GM21619 (cell line): ENCODE results near the gene USPL1.
A peak's percentile ranks its signal among the peaks of the same experiment; 100 is the strongest.

Experiments
- ATAC-seq: cut with Tn5 transposase; IDR thresholded peaks from one replicate; pipeline ENCODE4 v1.9.1; 2021; ENCODE audit not compliant: unreplicated experiment

Gene USPL1

DNA sequence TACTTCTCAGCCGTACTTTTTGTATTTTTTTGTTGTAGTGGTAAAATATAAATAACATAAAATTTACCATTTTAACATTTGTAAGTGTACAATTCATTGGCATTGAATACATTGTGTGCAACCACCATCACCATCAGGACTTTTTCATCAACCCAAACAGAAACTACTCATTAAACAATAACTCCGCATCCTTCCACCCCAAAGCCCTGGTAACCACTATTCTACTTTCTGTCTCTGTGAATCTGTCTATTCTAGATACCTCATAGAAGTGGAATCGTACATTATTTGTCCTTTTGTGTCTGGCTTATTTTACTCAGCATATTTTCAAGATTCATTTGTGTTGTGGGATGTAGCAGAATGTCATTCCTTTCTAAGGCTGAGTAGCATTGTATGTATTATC is 38.5 kb downstream of the USPL1 start:
- no peak for ATAC-seq

DNA sequence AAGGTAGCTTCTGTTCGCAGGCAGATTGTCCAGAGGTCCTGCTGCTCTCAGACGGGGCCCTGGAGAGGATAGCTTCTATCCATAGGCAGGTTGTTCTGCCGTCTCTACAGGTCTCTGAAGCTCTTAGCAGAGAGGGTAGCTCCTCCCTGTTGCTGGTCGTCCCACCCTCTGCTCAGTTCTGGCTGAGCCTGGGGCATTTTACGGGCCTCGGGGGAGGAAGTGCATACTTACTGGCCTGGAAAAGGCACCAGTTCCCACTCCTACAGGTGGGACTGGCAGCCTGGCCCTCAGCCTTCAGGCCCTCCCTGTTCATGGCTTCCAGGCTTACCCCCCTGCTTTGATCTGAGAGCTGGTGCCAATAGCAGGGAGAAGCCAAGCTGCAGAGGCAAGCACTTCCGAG is 42.3 kb downstream of the USPL1 start:
- no peak for ATAC-seq

DNA sequence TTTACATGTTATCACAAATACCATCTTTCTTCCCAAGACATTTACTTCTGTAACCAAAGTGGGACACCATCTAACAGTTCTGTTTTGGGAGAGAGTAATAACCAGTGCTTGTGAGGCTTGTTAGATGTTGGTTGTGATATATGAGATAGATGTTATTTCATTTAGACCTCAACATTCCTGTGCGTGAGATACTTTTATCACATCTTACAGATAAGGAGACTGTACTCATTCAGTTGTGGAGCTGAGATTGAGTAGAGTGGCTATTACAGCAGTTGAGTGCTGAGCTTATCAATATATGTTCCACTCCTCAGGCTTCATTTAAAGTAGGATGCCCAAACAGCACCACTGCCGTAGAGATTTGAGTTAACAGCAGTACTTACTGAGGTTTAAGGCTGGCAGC is 43.1 kb downstream of the USPL1 start:
- no peak for ATAC-seq

DNA sequence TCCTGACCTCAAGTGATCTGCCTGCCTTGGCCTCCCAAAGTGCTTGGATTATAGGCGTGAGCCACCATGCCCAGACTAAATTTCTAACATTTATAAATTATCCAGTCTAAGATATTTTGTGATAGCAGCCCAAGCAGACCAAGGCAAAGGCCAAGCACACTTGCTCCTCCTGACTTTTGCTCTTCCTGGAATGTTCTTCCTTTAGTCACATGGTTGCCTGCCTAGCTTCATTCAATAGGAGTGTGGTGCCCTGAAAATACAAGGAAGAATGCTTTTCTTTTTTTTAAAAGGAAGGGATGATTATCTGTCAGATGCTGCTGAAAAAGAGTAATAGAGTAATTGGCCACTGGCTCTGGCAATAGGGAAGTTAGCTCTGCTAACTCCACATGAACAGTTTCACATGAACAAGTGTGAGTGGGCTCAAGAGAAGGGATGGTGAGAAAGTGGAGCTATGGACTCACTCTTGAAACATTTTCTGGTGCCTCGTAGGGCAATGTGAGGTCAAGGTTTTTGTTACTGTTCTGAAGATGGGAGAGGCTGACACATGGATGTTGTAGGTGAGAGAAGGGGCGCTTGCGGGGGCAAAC is 47.1 kb downstream of the USPL1 start:
- no peak for ATAC-seq

DNA sequence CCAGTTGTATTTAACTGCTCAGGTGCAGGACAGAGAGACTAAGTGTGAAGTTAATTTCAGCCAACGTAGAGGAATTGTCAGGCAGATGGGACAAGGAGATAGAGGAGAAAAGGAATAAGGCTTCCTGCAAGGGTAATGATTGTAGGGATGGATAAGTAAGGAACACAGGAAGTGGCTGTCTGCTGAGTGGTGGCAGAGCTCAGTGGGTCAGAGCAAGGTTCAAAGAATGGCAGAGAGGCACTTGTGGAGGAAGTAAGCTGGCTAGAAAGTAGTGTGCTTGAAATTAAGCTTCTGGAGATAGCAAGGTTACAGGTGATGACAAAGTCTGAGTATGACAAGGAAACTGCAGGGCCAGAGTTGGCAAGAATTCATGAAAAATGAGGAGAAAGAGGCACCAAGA is 47.9 kb downstream of the USPL1 start:
- ATAC-seq: no peak

DNA sequence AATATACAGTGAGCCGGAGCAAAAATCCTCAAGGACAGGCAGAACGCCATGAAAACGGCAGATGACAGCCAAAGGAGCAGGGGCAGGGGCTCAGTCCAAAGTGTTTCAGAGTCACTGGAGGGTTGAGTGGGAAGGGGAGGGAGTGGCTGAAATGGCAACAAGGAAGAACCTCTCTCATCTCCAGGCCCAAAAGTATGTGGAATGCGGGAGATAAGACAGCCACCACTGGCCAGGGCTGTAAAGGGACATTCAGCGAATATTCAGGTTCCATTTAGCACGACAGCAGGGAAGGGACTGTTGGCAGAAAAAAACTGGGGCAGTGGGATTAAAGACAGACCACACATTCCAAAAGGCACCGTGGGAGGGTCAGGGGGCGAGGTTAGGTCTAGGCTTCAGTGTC is 48.4 kb downstream of the USPL1 start:
- no peak for ATAC-seq

DNA sequence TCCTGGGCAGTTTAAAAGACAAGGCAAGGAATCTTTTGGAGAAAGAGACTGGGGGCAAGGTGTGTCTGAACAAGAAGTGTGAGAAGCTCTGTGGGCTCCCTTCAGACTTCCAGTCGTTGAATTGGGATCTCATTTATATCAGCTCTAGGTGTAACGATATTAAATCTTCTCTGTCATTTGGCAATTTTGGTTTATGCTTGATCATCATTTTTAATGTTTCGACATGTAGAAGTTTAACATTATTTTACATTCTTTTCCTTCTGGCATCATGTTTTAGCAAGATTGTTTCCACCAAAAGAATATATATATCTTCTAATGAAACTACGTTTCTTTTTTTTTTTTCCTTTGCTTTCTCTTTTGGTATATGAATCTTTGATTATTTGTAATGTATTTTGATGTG is 49.3 kb downstream of the USPL1 start:
- ATAC-seq: no peak

DNA sequence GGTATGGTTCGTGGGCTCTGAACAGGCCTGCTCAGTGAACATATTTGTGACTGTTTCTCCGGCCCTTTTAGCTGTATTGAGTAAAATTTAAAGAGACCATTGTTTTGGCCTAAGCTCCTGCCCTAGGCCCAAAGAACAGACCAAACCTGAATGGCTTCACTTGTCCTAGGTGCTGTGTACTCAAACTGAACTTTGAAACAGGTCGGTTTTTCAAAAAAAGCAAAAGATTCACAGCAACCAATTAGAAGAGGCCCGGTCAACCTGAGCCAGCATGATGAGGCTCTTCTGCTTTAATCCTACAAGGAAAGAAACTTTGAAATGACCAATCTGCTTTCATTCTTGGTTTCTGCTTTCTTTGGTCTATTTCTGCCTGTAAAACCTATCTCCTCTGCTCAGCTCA is 50.6 kb downstream of the USPL1 start:
- no peak for ATAC-seq

DNA sequence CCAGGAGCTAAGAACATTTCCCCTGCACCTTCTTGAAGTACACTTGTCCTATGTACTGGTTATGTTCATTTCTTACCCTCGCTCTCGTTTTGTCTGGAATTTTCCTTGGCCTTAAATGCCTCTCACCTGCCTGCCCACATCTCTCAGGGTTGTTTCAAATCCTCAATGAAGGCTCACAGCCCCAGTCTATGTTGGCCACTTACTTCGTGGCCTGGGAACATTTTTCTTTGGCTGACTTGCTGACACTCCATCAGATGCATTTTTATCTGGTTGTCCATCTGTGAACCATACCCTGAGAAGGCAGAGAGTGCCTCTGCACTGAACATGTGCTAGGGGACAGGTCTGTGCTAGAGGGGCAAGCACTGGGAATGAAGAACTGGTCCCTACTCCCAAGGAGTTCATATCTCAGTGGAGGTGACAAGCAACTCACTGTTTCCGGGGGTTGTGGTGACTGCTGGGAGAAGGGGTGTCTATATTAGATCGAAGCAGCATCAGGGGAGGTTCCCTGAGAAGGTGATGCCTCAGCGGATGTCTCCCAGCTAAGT is 53.6 kb downstream of the USPL1 start:
- ATAC-seq: no peak

DNA sequence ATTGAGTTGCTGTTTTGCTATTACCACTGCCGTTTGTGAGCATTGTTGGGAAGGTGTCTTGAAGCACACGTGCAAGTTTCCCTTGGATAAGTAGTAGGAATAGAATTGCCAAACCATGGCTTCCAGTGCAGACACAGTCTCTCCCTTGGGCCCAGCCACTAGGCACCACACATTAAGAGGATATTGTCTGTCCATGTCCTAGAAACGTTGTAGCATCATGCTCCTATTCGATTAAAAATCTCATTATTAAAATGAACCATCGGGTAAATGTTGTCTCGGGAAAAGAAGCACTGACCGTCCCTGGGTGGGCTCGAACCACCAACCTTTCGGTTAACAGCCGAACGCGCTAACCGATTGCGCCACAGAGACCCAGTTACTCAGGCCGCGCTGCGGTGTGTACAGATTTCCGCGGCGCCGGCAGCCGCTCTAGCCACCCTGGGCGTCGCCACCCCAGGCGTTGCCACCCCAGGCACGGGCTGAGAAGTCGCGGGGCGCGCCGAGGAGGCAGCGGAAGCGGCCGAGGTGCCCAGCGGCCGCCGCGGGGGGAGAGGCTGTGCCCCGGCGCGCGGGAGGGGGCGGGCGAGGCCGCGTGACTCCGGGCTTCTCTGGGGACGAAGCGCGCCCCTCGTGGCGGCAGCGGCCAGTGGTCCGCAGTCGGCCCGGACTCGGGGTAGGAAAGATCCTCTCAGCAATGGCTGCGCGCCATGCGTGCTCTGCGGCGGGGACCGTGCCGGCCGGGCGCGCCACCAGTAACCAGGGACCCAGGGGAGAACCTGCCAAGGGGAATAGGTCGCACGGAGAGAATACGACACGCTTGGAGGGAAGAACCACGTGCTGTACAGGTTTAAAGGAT is 56.2 kb downstream of the USPL1 start:
- peak; percentile 85 for ATAC-seq

DNA sequence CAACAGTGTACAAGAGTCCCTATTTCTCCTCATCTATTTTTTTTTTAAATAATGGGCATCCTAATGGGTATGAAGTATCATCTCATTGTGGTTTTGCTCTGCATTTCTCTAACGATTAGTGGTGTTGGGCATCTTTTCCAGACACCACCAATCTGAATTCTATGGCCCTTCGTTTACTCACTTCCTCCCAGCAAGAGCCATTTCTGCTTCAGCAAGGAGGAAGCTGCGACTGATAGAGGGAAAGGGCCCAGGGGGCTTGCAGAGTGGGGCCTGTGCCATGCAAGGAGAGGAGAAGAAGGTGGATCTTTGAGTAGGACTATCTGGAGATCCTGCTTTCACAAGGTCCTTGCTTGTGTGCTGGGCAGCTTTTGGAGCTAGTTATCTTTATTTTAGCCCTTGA is 58.0 kb downstream of the USPL1 start:
- no peak for ATAC-seq

DNA sequence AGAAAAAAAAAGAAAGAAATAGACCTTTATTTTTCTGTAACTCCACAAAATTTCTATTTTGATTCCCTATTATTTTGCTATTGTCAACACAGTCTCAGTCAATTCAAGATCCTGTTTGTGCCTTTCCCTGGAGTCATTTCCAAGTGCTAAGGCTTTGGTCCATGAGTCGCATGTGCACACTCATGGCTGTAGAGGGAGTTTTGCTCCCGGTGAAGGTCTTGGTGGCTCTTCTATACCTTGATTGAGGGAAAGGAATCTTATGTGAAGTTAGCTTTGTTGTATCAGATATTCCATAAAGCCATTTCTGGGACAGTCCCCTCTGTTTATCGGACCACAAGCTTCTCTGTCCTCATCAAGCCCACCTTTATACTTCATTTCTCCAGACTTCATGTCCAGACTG is 59.0 kb downstream of the USPL1 start:
- no peak for ATAC-seq

DNA sequence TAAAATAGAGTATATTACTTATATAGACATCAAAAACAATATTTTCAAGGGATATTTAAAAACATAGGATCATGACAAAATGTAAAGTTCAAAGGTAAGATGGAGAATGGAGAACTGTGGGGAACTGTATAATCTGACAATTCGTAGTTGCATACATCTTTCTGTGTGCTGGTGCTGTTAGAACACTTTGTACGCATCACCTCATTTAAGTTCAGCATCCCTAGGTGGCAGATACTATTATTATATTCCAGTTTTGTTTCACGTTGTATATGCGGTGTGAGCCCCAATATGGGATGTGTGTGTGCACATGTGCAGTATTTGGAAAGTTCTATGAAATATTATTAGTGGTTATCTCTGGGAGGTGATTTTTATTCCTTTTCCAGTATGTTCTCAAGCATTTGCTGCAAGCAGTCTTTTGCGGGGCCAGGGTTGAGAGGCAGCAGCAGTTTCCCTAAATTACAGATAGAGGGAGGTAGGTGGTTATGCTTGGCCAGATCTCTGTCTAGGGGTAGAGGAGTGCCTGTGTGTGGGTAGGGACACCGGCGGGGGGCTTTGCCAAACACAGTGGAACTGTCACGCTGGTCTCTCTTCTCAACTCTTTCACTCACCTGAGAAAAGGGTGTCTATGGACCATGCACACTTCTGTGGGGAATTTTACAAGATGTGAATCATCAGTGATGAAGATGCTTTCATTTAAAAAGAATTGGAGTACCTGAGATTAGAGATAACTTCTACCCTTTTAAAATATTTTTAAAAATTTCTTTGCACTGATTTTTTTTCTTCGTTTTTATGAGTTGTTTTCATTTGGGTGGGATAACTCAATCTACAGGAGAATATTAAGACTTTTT is 62.0 kb downstream of the USPL1 start:
- ATAC-seq: peak; percentile 62

DNA sequence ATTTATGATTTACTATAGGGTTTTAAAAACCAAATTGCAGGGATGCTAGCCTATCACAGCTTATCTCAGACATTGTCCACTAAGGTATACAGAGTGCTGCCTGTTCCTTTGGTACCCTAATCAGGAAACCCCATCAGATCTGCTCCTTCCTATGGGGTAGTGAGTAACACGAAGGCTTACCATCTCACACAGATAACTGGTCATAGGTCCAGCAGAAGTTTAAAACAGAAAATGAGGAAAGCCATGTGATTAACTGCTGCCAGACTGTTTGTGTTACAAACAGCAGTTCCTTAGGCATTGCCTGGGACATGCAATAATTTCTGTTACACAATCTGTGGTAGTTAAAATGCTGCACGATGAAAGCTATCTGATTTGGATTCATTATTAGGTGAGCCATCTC is 64.1 kb downstream of the USPL1 start:
- no peak for ATAC-seq

DNA sequence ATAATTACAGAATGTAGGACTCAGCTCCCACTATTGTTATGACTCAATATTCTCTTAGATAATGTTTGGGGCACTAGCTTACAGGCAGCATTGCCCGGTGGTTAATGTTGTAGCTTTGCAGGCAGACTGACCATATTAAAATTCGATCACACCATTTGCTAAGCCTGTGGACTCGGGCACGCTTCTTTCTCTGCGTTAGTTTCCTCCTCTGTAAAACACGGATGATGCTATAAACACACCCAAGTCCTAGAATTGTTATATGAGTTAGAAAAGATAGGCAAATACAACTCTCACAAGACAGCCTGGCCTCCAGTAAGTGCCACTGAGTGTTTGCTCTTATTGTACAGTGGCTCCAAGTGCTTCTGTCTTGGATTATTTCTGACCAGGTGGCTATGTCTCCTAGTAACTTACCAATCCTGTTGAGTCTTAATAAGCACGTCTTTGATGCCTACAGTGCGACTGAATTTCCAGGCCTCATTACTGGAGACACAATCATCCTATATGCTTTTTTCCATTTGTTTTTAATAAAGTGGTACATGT is 67.7 kb downstream of the USPL1 start:
- ATAC-seq: no peak

DNA sequence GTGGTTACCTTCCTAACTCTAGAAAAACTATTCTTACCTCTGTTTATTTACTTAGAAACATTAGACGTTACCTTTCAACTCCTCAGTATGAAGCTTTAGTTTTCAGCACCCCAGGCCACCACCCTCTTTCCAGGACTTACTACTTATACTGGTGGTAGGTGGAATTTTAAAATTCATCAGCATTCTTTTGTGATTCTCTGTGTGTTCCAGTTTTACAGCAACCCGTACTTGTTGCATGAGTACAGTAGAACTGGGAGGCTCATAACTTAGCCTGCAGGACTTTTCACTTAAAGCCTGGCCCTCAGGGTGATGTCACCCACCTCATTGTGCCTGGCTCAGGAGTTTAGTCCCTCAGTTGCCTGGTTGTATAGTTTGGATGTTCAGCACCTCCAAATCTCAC is 68.3 kb downstream of the USPL1 start:
- no peak for ATAC-seq

DNA sequence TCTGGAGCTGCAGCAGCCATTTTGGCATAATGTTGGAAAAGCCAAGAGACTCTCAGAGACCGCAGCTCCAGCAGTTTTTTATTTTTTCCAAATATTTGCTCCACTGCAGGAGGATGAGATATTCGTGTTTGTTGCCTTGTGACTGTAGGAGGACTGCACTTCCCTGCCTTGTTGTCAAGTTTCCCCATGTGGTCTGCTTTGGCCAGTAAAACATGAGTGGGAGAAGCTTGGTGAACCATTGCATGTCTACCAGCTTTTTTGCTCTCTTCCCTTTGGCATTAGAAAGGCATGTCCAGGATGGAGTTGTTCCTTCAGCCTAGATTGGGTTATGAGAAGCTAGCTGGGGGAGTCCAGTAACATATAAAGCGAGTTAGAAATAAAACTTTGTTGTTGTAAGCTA is 69.9 kb downstream of the USPL1 start:
- no peak for ATAC-seq

DNA sequence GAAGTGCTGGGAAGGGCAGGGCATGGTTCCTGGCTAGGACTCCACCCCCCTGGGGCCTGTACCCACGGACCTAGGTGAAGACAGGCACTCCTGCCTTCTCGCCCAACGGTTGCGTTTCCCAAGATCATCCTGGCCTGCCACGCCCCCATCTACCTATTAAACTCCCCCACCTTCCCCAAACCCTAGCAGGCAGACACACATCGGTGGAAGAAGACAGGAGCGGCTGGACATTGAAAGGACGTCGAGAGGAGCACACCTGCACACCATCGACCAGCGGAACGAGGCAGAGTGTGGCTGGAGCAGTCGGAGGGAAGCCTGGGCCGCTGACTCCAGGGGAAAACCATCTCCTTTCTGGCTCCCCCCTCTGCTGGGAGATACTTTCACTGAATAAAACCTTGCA is 72.0 kb downstream of the USPL1 start:
- no peak for ATAC-seq

DNA sequence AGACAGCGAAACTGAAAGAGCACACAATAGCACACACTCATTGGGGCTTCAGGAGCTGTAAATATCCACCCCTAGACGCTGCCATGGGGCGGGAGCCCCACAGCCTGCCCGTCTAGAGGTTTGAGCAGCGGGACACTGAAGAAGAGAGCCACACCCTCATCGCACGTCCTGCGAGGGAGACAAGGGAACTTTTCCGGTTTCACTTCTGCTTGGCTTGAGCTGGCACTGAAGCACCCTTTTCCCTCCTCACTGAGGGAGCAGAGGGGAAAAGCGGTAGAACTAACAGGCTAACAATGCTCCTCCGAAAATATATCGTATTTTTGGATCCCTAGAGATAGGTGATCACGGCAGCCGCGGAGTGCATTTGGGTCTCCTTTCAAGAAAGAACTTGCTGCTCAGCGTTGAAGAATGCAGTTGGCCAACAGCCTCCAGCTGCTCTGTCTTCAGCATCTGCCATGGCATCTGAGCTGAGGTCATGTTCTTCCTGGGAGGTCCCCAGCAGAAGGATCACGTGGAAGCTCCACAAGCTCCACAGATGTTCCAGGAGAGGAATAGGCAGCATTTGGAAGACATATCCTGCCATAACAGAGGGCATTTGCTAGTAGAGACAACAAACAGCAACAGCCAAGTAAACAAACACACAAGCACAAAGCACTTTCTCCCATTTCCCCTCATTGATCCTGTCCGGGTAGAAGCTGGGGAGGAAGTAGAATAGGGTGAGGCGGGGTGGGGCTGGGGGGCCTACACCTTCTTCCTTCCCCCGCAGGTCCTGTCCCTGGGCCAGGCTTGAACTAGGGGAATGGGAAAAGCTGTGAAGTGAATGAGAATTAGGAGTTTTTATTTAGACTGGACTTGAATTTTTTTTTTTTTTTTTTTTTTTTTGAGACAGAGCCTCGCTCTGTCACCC is 72.8 kb downstream of the USPL1 start:
- ATAC-seq: peak; percentile 66

DNA sequence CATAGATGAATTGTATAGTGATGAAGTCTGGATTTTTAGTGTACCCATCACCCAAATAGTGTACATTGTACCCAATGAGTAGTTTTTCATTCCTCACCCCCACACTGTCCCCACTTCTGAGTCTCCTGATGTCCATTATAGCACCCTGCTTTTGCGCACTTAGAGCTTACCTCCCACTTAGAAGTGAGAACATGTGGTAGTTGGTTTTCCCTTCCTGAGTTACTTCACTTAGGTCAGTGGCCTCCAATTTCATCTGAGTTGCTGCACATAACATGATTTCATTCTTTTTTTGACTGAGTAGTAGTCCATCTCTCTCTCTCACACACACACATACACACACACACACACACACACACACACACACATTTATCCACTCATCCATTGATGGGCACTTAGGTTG is 74.4 kb downstream of the USPL1 start:
- no peak for ATAC-seq
